ENCODE measurements around the gene CR1.

DNA sequence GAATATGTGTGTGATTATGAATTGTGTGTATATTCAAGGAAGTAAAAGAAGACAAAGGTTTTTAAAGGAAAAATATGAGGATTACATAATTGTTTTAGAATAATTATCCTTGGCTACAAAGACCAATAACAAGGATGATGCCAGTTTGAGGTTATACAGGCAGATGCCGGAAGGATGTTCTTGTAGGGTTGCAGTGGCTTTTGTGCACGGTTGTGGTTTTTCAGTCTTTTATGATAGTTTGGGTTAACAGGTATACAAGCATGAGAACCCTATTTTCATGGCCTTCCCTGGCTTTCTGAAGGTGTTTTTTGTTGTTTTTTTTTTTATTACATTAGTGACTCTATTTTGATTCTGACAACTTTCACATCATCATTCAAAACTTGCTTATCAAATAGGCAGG is 36.9 kb upstream of the CR1 start:
- TF ChIP-seq, protein P1, sequence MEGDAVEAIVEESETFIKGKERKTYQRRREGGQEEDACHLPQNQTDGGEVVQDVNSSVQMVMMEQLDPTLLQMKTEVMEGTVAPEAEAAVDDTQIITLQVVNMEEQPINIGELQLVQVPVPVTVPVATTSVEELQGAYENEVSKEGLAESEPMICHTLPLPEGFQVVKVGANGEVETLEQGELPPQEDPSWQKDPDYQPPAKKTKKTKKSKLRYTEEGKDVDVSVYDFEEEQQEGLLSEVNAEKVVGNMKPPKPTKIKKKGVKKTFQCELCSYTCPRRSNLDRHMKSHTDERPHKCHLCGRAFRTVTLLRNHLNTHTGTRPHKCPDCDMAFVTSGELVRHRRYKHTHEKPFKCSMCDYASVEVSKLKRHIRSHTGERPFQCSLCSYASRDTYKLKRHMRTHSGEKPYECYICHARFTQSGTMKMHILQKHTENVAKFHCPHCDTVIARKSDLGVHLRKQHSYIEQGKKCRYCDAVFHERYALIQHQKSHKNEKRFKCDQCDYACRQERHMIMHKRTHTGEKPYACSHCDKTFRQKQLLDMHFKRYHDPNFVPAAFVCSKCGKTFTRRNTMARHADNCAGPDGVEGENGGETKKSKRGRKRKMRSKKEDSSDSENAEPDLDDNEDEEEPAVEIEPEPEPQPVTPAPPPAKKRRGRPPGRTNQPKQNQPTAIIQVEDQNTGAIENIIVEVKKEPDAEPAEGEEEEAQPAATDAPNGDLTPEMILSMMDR (IDR thresholded peaks at IDR 0.05), result no peak
- TF ChIP-seq POLR2A (IDR thresholded peaks at IDR 0.05; ENCODE audit: low read depth) (no peak), POLR2AphosphoS5 (IDR thresholded peaks at IDR 0.05) (no peak)

Measured in esophagus muscularis mucosa (tissue), 3 donors.